GM08714 (cell line): Measurements from ENCODE around the gene SFXN2.

Experiments used
- H3K4me3 ChIP-seq: fragments of 200-500 bp; sonication (Bioruptor generic); 2 replicates; pipeline ENCODE4 v1.5.1; 2014; ENCODE audit warnings: mild to moderate bottlenecking, low read length, inconsistent platforms
- ZNF274 ChIP-seq: IDR thresholded peaks from 2 replicates; pipeline ENCODE4 v1.6.1; 2012; ENCODE audit warnings: mild to moderate bottlenecking, low read depth, low read length

SFXN2 gene

DNA sequence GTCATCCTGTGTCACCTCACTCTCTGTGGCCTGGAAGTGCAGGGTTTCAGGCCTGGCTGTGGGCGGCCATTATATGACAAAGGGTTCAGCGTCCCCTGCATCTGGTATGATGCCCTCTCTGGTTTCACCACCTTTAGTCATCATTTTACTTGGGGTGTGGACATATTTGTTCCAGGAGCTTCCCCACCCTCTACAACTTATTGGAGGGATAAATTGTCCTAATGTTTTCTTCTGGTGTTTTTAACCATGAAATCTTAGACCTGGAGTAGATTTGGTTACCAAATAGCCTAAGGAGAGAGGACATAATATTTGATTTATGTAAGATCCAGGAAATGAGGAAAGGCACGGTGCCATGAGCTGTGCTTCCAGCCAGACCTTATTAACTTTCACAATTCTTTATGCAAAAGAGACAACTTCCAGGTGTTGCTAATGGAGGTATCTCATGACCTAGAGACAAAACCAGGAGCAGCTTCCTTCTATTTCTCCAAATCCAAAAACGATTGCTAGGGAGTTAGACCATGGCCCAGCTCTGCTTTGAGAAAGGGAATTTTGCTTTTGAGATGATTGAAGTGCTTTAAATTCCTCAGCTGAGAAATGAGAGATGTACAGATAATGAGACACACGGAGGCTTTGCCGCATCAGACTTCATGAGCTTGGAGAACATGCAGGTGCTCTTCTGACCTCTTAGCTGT lies 50.2 kb downstream of the SFXN2 start:
- no peak overlapping the region for H3K4me3 ChIP-seq
- TF ChIP-seq ZNF274: no peak

DNA sequence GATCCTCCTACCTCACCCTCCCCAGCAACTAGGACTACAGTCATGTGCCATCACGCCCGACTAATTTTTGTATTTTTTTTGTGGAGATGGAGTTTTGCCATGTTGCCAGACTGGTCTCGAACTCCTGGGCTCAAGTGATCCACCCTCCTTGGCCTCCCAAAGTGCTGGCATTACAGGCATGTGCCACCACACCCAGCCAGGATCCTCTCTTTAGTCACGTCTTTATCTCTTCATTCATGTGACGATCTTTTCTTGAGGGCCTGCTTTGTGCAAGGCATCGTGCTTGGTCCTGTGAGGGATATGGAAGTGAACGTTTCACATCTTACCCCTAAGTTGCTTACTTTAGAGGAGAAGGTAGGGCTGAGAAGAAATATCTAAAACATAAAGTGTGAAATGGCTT lies 50.9 kb downstream of the SFXN2 start:
- TF ChIP-seq ZNF274: no peak
- H3K4me3 ChIP-seq: no peak overlapping the region

DNA sequence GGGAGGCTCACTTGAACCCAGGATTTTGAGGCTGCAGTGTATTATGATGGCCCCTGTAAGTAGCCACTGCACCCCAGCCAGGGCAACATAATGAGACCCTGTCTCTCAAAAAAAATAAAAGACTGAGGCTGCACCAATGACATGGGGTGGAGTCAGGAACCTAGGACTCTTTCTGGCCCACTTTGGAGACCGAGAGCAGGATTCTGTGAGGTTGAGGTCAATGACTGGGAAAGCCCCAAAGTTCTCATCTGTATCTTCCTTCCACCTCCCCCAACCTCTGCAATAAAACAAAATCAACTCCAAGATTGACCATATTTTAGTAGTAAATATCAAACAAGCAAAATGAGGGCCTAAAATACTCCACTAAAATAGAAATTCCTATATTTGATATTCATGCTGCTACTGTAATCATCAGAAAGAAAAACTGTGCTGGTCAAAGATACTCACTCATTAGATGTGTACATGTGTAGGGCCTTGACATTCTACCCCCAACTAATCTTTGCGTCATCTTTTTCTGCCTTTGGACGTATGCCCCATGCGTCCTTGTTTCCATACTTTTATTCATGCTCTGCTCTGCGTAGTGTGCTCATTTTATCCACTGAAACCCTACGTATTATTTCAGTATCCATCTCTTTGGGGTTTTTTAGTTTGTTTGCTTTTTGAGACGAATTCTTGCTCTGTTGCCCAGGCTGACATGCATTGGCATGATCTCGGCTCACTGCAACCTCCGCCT lies 53.2 kb downstream of the SFXN2 start:
- TF ChIP-seq ZNF274: no peak
- H3K4me3 ChIP-seq: no peak overlapping the region

DNA sequence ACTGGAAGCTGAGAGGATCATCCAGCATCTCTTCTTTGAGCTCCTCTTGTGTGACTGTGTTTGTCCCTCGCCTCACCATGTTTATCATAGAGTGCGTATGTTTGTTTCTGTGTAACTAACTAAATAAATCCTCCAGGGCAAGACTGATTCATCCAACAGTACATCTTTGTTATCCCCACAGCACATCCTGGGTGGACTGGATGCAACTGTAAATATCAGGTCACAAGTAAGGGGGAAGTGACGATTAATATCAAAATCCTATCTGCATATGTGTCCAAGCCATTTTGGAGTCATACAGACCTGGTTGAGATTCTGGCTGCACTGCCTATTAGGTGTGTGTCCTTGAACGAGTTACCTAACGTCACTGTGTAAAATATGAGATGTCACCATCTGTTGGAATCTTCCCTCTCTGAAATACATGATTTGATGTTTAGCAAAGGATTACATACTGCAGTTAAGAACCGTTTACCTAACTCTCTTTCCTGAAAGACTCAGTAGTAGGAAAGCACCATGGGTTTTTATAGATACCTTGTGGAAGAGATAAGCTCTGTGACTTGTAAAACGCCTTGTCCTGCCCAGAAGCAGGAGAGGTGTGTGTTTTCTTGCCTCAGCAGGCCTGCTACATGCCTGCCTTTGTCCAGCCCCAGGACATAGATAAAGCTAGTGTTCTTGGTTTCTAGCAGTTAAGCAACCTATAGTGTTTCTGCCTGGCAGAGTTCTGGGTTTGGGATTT lies 55.1 kb downstream of the SFXN2 start:
- no peak for TF ChIP-seq ZNF274
- H3K4me3 ChIP-seq: no peak overlapping the region

DNA sequence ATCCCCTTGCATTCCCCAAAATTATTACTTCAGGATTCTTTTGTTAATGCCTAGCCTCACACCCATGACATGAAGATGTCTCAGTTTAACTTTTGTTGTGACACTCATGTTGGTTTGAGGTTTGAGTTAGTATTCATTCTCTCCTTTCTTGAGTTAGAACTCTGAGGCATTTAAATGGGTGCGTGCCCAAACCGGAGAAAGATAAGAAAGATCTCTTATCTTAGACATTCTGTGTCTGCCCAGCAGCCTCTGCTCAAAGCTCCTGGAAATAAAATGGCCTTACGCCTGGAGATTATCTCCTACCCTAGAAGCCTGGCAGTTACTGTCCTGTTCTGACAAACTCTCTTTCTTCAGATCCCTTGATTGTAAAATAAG lies 55.7 kb downstream of the SFXN2 start:
- TF ChIP-seq ZNF274: no peak
- H3K4me3 ChIP-seq: no peak overlapping the region

DNA sequence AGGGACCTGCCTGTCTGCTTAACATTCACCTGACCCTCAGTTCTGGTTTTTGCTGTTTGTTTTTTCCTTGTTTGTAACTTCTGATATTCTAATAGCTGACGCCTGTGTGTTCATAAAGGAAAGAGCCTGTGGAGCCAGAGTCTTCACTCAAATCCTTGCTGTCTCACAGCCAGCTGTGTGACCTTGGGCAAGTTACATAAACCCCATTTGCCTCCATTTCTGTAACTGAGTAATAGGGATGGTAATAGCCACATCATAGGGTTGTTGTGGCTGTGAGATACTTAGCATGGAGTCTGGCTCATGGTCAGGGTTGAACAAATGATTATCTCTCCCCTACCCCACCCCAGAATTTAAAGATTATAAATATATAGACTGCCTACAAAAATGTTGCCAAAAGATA lies 56.4 kb downstream of the SFXN2 start:
- no peak for TF ChIP-seq ZNF274

DNA sequence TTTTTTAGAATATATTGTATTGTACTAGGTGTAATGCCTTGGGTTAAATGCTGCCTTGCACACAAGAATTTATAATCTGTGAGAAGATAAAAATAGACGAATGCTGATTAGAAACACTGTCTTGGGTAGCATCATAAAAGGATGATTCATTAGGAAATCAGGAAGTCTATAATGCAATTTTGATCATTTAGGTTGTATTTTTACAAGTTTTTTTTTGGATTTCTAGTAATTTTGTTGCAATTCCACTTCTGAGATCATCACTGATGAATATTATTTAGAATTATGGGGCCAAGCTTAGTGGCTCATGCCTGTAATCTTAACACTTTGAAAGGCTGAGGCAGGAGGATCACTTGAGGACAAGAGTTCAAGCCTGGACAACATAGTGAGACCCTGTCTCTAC lies 58.9 kb downstream of the SFXN2 start:
- no peak for TF ChIP-seq ZNF274
- H3K4me3 ChIP-seq: no peak overlapping the region

More for the DNA sequence above, 56.4 kb downstream of the SFXN2 start:
- H3K4me3 ChIP-seq: no peak overlapping the region

DNA sequence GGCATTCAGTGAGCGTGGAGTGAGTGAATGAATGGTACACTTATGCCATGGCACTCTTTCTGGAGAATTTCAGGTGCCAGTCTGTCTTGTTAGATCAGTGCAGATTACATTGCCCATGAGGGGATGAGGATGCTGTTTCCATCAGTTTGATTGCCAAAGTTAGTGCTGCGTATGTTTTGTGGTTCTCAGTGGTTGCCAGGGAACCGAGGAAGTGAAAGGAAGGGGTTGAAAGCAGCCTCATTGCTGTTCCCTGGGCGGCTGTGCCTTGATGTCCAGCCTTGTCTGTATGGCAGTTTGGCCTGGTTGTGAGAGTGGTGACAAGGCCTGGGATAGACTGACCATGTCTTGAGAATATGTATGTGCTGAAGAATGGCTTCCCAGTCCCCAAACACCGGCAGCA lies 59.5 kb downstream of the SFXN2 start:
- TF ChIP-seq ZNF274: no peak

DNA sequence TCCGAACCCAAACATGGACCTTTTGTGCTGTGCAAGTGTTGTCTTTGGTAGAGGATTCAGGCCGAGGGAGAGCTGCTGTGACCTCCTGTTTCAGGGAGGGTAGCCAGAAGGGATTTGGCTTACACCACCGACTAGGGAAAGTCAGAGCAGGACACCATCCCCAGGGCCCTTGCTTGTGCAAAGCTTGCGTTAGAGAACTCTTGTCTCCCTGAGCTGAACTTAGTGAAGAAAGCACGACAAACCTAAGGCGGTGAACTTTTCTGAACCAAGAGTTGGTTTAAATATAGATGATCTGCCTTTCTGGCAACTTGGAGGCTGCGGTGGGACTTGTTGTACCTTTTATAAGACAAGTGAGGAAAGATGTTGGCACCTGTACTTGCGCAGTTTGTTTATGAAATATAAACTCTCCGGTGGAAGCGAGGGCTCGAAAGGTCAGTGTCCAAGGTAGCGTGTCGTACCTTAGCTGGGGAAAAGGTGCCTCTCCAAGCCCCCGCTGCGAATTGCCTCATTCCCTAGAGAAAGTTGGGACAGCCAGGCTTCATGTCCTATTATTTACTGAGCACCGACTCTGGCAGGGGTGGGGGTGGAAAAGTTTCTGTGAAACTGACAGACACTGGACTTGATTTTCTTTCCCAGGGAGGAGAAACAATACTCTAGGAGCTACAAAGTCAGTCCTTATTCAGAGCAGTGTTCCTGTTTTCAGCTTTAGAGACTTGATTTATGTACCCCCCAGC lies 60.9 kb downstream of the SFXN2 start:
- TF ChIP-seq ZNF274: no peak
- H3K4me3 ChIP-seq: no peak overlapping the region

More for the DNA sequence above, 59.5 kb downstream of the SFXN2 start:
- no peak overlapping the region for H3K4me3 ChIP-seq

DNA sequence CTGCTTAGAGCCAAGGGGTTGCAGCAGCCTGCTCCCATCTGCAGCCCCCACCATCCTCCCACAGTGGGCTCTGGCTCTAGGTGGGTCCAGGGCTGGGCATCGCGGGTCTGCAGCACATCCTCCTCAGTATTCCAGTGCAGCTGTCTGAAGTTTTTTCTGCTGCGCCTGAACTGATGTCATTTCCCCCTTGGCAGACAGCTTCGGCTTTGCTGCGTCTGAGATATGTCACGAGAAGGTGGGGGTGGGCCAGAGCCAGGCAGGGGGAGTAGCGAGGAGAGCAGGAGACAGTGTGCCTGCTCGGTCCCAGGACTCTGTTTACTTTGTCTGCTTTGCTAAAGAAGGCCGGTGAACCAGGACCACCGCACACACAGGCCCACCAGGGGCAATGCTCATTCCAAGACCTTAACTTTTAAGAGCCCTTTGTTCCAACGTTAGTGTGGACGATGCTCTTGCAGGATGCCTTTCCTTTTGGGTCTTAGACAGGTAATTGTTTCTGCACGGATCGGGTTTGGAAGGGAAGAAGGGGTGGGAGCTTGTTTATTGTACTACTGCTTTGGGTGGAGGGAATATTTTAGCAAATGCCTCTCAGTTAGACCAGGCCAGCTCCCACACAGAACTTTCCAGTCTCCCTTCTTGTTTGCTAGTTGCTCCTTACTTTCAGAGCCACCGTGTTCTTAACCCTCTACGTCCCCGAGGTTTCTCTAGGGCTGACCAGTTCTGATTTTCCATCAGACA lies 61.7 kb downstream of the SFXN2 start:
- no peak overlapping the region for H3K4me3 ChIP-seq
- TF ChIP-seq ZNF274: no peak

DNA sequence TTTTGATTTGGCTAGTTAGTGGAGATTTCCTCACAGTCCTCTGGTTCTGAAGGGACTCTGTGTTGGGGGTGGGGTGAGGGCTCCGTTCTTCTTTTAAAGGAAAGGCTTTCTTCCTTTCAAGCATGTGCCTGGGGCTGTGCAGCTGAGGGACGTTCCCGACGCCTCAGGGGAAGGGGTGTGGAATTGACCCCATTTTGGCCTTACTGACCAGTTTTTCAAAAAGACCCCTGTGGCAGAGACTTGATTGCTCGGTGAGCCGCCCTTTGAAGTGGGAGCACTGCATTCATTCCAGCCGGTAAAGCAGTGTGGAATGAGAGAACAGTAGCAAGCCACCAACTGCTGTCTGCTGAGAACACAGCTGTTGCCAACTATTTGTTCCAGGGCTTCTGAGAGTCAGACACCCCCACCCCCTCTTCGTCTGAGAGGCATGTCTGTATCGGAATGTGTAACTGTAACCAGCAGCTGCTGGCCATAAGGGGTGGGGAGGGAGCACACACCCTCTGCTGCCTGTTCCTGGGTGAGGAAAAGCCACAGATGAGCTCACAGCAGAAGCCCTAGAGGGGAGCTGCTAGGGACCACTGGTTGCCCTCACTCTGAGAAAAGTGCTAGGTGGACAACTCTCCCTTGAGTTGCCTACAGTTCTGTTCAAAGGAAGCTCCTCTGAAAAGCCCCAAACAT lies 62.5 kb downstream of the SFXN2 start:
- no peak for TF ChIP-seq ZNF274
- no peak overlapping the region for H3K4me3 ChIP-seq

DNA sequence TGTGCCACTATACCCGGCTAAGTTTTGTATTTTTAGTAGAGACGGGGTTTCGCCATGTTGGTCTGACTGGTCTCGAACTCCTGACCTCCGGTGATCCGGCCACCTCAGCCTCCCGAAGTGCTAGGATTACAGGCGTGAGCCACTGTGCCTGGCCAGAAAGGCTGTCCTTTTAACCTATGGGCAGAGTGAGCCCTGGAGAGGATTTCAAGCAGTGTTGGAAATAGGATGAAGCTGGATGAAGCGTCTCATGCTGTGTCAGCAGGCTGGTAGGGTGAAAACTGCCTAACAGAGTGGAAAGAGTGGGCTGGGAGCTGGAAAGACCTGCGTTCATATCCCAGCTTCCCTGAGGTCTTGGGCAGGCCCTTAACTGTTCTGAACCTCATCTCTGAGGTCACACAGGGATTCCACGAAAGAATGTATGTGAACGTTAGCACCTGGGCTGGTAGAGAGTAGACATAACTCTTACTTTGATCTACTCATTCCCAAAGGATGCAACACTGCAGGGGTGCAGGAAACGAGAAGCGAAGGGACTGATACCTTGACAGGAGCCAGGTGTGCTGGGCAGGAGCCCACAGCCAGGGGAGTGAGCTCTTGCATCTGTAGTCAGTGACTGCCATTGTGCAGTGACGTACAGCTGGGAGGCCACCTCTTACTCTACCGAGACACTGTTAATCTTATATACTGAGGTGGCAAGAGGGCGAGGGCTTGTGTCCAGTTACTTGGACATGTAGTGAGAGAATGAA lies 63.4 kb downstream of the SFXN2 start:
- no peak overlapping the region for H3K4me3 ChIP-seq

DNA sequence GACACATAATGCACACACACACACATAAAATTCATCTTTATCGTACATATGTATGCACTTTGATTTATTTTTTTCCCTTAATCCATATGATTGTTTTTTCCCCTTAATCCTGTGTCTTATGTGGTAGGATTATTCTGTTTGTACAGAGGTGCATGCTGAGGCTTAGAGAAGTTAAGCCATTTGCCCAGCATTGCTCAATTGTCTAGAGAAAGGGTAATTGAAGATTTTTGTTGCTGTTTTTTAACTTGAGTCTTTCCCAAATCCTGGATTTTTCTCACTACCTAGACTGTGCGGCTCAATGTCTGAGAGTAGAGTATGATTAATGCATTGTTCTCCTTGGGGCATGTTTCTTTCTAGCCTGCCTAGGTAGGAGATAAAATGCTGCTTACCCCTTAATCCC lies 64.3 kb downstream of the SFXN2 start:
- no peak overlapping the region for H3K4me3 ChIP-seq
- no peak for TF ChIP-seq ZNF274

More for the DNA sequence above, 63.4 kb downstream of the SFXN2 start:
- no peak for TF ChIP-seq ZNF274
